HepG2 (cell line): ENCODE data around the gene PHF13. TPM values are rescaled to one million over a fixed set of nuclear protein-coding genes. Genes with fewer than 3 reads are reported as not detected.

Source experiments
- ATAC-seq: fragments of 200-7000 bp; cut with Tn5 transposase; 3 replicates; pipeline ENCODE4 v1.9.1; 2020; ENCODE audit warnings: mild to moderate bottlenecking, moderate library complexity
- BruUV-seq: library from RNA; stranded (reverse); fragments of 400-500 nt; replicated peaks from 2 replicates; lab custom pipeline; 2021; lab: Mats Ljungman, UMichigan
- CTCF ChIA-PET: fragments of 300-600 bp; formaldehyde crosslinking; extraction: SDS; loops from one replicate; lab custom pipeline; 2021; ENCODE audit warnings: low total read pairs, inconsistent platforms, low intra/inter-chr PET ratio; lab: Yijun Ruan, JAX
- POLR2A ChIA-PET: fragments of 350-600 bp; sonication (Branson Sonifier 250); formaldehyde crosslinking; loops from one replicate; lab custom pipeline; 2020; ENCODE audit warnings: antibody characterized with exemption, inconsistent platforms; lab: Yijun Ruan, JAX
- DNase-seq: peaks from one replicate; pipeline ENCODE4 v3.0.0-alpha.2; 2015; ENCODE audit warnings: low spot score
- FAIRE-seq: peaks from 3 replicates; lab custom pipeline; 2011; peaks lifted over from hg19 to GRCh38; lab: Jason Lieb, UNC
- H2AFZ ChIP-seq: one replicate; pipeline ENCODE4 v1.6.1; 2011; ENCODE audit warnings: low read length, inconsistent platforms
- H3K27ac ChIP-seq: fragments of 300-600 bp; 3 replicates; pipeline ENCODE4 v1.8.0; 2011; ENCODE audit warnings: mixed run types, mild to moderate bottlenecking, mixed read lengths, low read length, inconsistent platforms; ENCODE audit not compliant: insufficient read depth; ENCODE audit errors: extremely low read length
- H3K27me3 ChIP-seq, 2 experiments: fragments of 200-600 bp in 1 of 2; 2 replicates in 1 of 2; 3 replicates in 1 of 2; pipeline versions ENCODE4 v1.6.0 to v1.8.0; 2011; ENCODE audit warnings: low read length in 2 of 2, mild to moderate bottlenecking in 2 of 2, moderate library complexity in 2 of 2, inconsistent platforms in 1 of 2; ENCODE audit not compliant: insufficient read depth in 2 of 2, control insufficient read depth in 1 of 2
- H3K36me3 ChIP-seq, 2 experiments: fragments of 200-600 bp in 1 of 2; replicated peaks in 1 of 2; 2 replicates in 1 of 2; 3 replicates in 1 of 2; pipeline versions ENCODE4 v1.5.1 to v1.8.0; 2011; ENCODE audit warnings: low read length in 2 of 2, inconsistent platforms in 1 of 2; ENCODE audit not compliant: insufficient read depth in 2 of 2, control insufficient read depth in 1 of 2
- H3K4me1 ChIP-seq: 2 replicates; pipeline ENCODE4 v1.5.1; 2012; ENCODE audit warnings: low read length, inconsistent platforms; ENCODE audit not compliant: insufficient read depth
- H3K4me2 ChIP-seq: 2 replicates; pipeline ENCODE4 v1.6.0; 2011; ENCODE audit warnings: low read depth, low read length, inconsistent platforms
- H3K4me3 ChIP-seq, 3 experiments: fragments of 200-600 bp in 1 of 3; sonication (generic), shearing (Covaris generic) in 1 of 3; replicated peaks in 1 of 3; 2 replicates each; pipeline ENCODE4 v1.5.1; 2011 to 2016; ENCODE audit warnings: low read length in 3 of 3, inconsistent platforms in 2 of 3, low read depth in 2 of 3, mild to moderate bottlenecking in 2 of 3, control low read depth in 1 of 3, mixed read lengths in 1 of 3; ENCODE audit not compliant: insufficient read depth in 1 of 3
- H3K79me2 ChIP-seq: one replicate; pipeline ENCODE4 v1.6.1; 2011; ENCODE audit warnings: low read length, inconsistent platforms; ENCODE audit not compliant: insufficient read depth
- H3K9ac ChIP-seq: 2 replicates; pipeline ENCODE4 v1.6.0; 2011; ENCODE audit warnings: mild to moderate bottlenecking, low read depth, low read length, inconsistent platforms; ENCODE audit not compliant: insufficient read depth
- H3K9me3 ChIP-seq: 2 replicates; pipeline ENCODE4 v1.5.1; 2012; ENCODE audit warnings: mild to moderate bottlenecking, low read length
- H4K20me1 ChIP-seq: 2 replicates; pipeline ENCODE4 v1.6.0; 2011; ENCODE audit warnings: inconsistent platforms, mild to moderate bottlenecking, low read length, moderate library complexity; ENCODE audit not compliant: insufficient read depth
- AGO1 ChIP-seq: fragments of 200-400 bp; formaldehyde crosslinking; IDR thresholded peaks from 2 replicates; pipeline ENCODE4 v1.6.1; 2017; ENCODE audit warnings: mild to moderate bottlenecking, low read depth, low read length, moderate library complexity; ENCODE audit not compliant: poor library complexity, severe bottlenecking
- AGO2 ChIP-seq: fragments of 200-400 bp; formaldehyde crosslinking; optimal IDR thresholded peaks from 2 replicates; pipeline ENCODE3; 2017; ENCODE audit warnings: mild to moderate bottlenecking, low read depth, low read length, moderate library complexity
- BRF2 ChIP-seq: sonication (generic); formaldehyde crosslinking; IDR thresholded peaks from 2 replicates; pipeline ENCODE4 v1.8.1; 2022; ENCODE audit warnings: mild to moderate bottlenecking, missing genetic modification reagents
- MTF2 ChIP-seq: sonication (generic); formaldehyde crosslinking; IDR thresholded peaks from 2 replicates; pipeline ENCODE4 v1.5.0; 2020; ENCODE audit warnings: missing genetic modification reagents, borderline replicate concordance
- POLR2A ChIP-seq, 2 experiments: IDR thresholded peaks; 2 replicates each; pipeline ENCODE4 v1.6.1; 2011; ENCODE audit warnings: low read depth in 2 of 2, low read length in 2 of 2, mild to moderate bottlenecking in 1 of 2, moderate library complexity in 1 of 2; ENCODE audit not compliant: insufficient read depth in 1 of 2
- POLR2AphosphoS5 ChIP-seq: IDR thresholded peaks from 2 replicates; pipeline ENCODE4 v1.6.1; 2012; ENCODE audit warnings: low read depth, low read length
- SMAD1 ChIP-seq: sonication (generic); formaldehyde crosslinking; IDR thresholded peaks from 2 replicates; pipeline ENCODE4 v1.4.0; 2020; ENCODE audit warnings: missing genetic modification reagents, low read depth, mild to moderate bottlenecking, borderline replicate concordance
- SMC3 ChIP-seq: IDR thresholded peaks from 2 replicates; pipeline ENCODE4 v1.6.1; 2011; ENCODE audit warnings: low read length, improper control_type of control experiment
- ZBTB7B ChIP-seq: sonication (generic); formaldehyde crosslinking; IDR thresholded peaks from 2 replicates; pipeline ENCODE4 v1.4.0; 2020; ENCODE audit warnings: missing genetic modification reagents
- ZNF329 ChIP-seq: sonication (generic); formaldehyde crosslinking; IDR thresholded peaks from 2 replicates; pipeline ENCODE4 v1.9.0; 2021; ENCODE audit warnings: low read depth, mild to moderate bottlenecking, missing genetic modification reagents
- ZNF530 ChIP-seq: sonication (generic); formaldehyde crosslinking; IDR thresholded peaks from 2 replicates; pipeline ENCODE4 v1.5.0; 2020; ENCODE audit warnings: low read depth, mild to moderate bottlenecking, missing genetic modification reagents
- ZNF720 ChIP-seq: sonication (generic); formaldehyde crosslinking; IDR thresholded peaks from 2 replicates; pipeline ENCODE4 v1.4.0; 2020; ENCODE audit warnings: missing genetic modification reagents
- ZNF790 ChIP-seq: sonication (generic); formaldehyde crosslinking; IDR thresholded peaks from 2 replicates; pipeline ENCODE4 v1.8.0; 2022; ENCODE audit warnings: missing genetic modification reagents, mild to moderate bottlenecking, borderline replicate concordance
- WGBS: methylation state at CpG from one replicate; pipeline ENCODE4 v1.1.6; 2017; ENCODE audit warnings: low lambda C conversion rate; 5-methylcytosine and 5-hydroxymethylcytosine counted together
- in situ Hi-C: cut with HindIII; loops from 2 replicates; pipeline ENCODE4 v1.10.0; 2017; ENCODE audit warnings: low pct_unique_long_range_greater_than_20kb; ENCODE audit not compliant: extremely low pct_ligation_motif_present
- intact Hi-C: fragments of 100-400 bp; cut with micrococcal nuclease; formaldehyde crosslinking; loops from one replicate; pipeline ENCODE4 v1.10.0; 2022; ENCODE audit not compliant: unreplicated experiment
- polyA plus RNA-seq, 8 experiments: library from polyadenylated mRNA; depleted of rRNA in 3 of 8; stranded (reverse) in 7 of 8; unstranded in 1 of 8; fragments of >200 nt; fragmentation: Illumina TruSeq in 4 of 8; extraction: Trizol in 4 of 8; gene quantifications; 2 replicates each; pipeline versions ENCODE4 v1.2.1 to v1.2.3, GENCODE V29; 2011 to 2016; ENCODE audit warnings: low read depth in 4 of 8, missing spikeins in 1 of 8, mixed read lengths in 1 of 8; ENCODE audit not compliant: insufficient read depth in 1 of 8
- total RNA-seq, 5 experiments: library from RNA; depleted of rRNA; stranded (reverse); fragments of >200 nt; fragmentation: Illumina TruSeq; extraction: Trizol; gene quantifications; 2 replicates each; pipeline ENCODE4 v1.2.3, GENCODE V29; 2016; ENCODE audit warnings: low read depth in 1 of 5

PHF13 gene
- total and polyA plus RNA-seq, 2 of the 13 experiments (the other 11 are each of a cell fraction or from before 2014, with no cell fraction given): 4.7 to 7.4 TPM

GRCh38 chr1:6591222-6591621, 22.3 kb upstream of the PHF13 start:
- H2AFZ ChIP-seq: no peak overlapping the region
- BruUV-seq: no TSS peak
- H3K27ac ChIP-seq: no peak overlapping the region
- H3K4me1 ChIP-seq: no peaks in the 10 kb centered on the region
- WGBS: 100% methylated on average over 2 of the region's 13 CpGs
- H4K20me1 ChIP-seq: peaks cover 24% of the 10 kb centered on the region
- no peak overlapping the region for H3K4me3 ChIP-seq
- H3K9ac ChIP-seq: no peak overlapping the region
- POLR2A ChIA-PET: interaction anchor here (0.6 to 1.4 kb wide), 2 partner anchors 10 to 38 kb away, joined by 3 to 5 read pairs; no protein-coding TSS in a partner anchor
- peaks cover 9% of the 10 kb centered on the region for H3K79me2 ChIP-seq
- no peaks in the 10 kb centered on the region for H3K27me3 ChIP-seq
- no peak overlapping the region for H3K4me2 ChIP-seq
- H3K36me3 ChIP-seq: peaks cover 32 to 72% of the 10 kb centered on the region in 2 experiments
- intact Hi-C loops: no loop called here
- in situ Hi-C loops: no loop called here
- FAIRE-seq (no peak), DNase-seq (no peak), ATAC-seq (no peak)
- CTCF ChIA-PET: no interaction called here
- TF ChIP-seq AGO2: peak; percentile 82
- no peak for TF ChIP-seq ZNF329
- no peak for TF ChIP-seq SMC3
- no peak for TF ChIP-seq ZNF790 (CRISPR knock-in tag)
- TF ChIP-seq POLR2A (IDR thresholded peaks at IDR 0.05; ENCODE audit: insufficient read depth in 1 of 2, low read depth in 2 of 2, low read length in 2 of 2): 0 out of 4 replicates have a peak, but pooled peaks of 1 of the 2 experiments have one; percentile 23
- TF ChIP-seq AGO1: peak; percentile 24
- TF ChIP-seq ZBTB7B (CRISPR knock-in tag): no peak
- no peak for TF ChIP-seq MTF2 (CRISPR knock-in tag)
- H3K9me3 ChIP-seq: no peaks in the 10 kb centered on the region

DNA sequence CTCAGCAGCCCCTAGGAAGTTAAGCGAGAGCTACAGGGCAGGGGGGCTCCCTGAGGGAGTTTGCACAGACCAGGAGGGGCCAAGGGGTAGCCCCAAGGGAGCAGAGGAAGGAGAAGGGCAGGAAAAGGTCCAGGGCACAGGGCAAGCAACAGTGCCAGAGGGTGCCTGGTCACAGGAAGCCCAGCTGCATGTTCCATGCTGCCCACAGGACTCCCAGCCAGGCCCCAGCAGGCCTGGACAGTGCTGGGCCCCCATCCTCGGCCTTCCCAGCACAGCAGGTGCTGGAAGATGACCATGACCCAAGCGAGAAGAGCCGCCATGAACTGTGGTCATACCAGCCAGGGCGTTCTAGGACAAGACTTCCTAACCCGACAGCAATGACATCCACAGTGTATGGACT, 21.9 kb upstream of the PHF13 start:
- ChIA-PET POLR2A (interaction anchor here (0.6 to 1.4 kb wide), 2 partner anchors 9 to 39 kb away, joined by 3 to 5 read pairs; no protein-coding TSS in a partner anchor), CTCF (no interaction called here)
- Histone ChIP-seq H3K9me3 (no peaks in the 10 kb centered on the region), H4K20me1 (peaks cover 28% of the 10 kb centered on the region), H2AFZ (no peak overlapping the region), H3K9ac (no peak overlapping the region), H3K27me3 (no peaks in the 10 kb centered on the region), H3K79me2 (peaks cover 11% of the 10 kb centered on the region), H3K4me2 (no peak overlapping the region), H3K36me3 (peaks cover 34 to 76% of the 10 kb centered on the region in 2 experiments), H3K27ac (no peak overlapping the region), H3K4me1 (0 out of 2 replicates have a peak, but pooled peaks cover 2% of the 10 kb centered on the region), H3K4me3 (no peak overlapping the region)
- FAIRE-seq: no peak
- intact Hi-C loops: no loop called here
- DNase-seq: no peak
- BruUV-seq: no TSS peak
- TF ChIP-seq SMAD1 (CRISPR knock-in tag): no peak
- peak; percentile 44 for TF ChIP-seq AGO2
- TF ChIP-seq ZNF720 (CRISPR knock-in tag): no peak
- no peak for TF ChIP-seq ZNF530
- TF ChIP-seq BRF2 (CRISPR knock-in tag): no peak
- no peak for TF ChIP-seq POLR2AphosphoS5
- no peak for ATAC-seq
- in situ Hi-C loops: no loop called here
- WGBS: 98% methylated on average over 6 of the region's 6 CpGs
